Natural killer cell (primary cell): ENCODE data around the gene BDKRB2. TPM values are rescaled to one million over a fixed set of nuclear protein-coding genes. Genes with fewer than 3 reads are reported as not detected.

ENCODE experiments used
- ATAC-seq, 3 donors: fragments of 150-1000 bp in 2 of 3; fragments of 200-7000 bp in 1 of 3; cut with Tn5 transposase; 1 replicate in 1 of 3; 2 replicates in 2 of 3; pipeline ENCODE4 v1.10.0; 2021; ENCODE audit warnings: mild to moderate bottlenecking in 2 of 3, moderate library complexity in 2 of 3
- DNase-seq, 2 donors: peaks; one replicate each; pipeline versions ENCODE4 v3.0.0 to v3.0.0-alpha.2; 2013 to 2021; ENCODE audit warnings: mixed read lengths in 1 of 2
- H3K27ac ChIP-seq: one replicate; pipeline ENCODE4 v1.5.1; 2013; ENCODE audit warnings: mild to moderate bottlenecking, low read length
- H3K27me3 ChIP-seq: one replicate; pipeline ENCODE4 v1.6.1; 2013; ENCODE audit warnings: low read length; ENCODE audit not compliant: control insufficient read depth, insufficient read depth
- H3K36me3 ChIP-seq: one replicate; pipeline ENCODE4 v1.6.1; 2013; ENCODE audit warnings: low read length; ENCODE audit not compliant: control insufficient read depth, insufficient read depth
- H3K4me1 ChIP-seq: one replicate; pipeline ENCODE4 v1.6.1; 2013; ENCODE audit warnings: low read length; ENCODE audit not compliant: control insufficient read depth, insufficient read depth
- H3K4me3 ChIP-seq: one replicate; pipeline ENCODE4 v1.5.1; 2013; ENCODE audit warnings: low read length
- H3K9me3 ChIP-seq: one replicate; pipeline ENCODE4 v1.6.1; 2013; ENCODE audit warnings: low read length; ENCODE audit not compliant: control insufficient read depth, insufficient read depth
- H3K27ac Mint-ChIP-seq, 2 donors: one replicate each; pipeline ENCODE4 v1.8.0; 2022; ENCODE audit warnings: mild to moderate bottlenecking in 2 of 2, mixed read lengths in 2 of 2, moderate library complexity in 1 of 2
- H3K27me3 Mint-ChIP-seq, 2 donors: one replicate each; pipeline ENCODE4 v1.8.0; 2022; ENCODE audit warnings: low read depth in 2 of 2, mixed read lengths in 2 of 2
- H3K36me3 Mint-ChIP-seq: one replicate; pipeline ENCODE4 v1.8.0; 2022; ENCODE audit warnings: mixed read lengths
- H3K4me1 Mint-ChIP-seq, 2 donors: one replicate each; pipeline ENCODE4 v1.8.0; 2022; ENCODE audit warnings: mixed read lengths in 2 of 2
- H3K4me3 Mint-ChIP-seq: one replicate; pipeline ENCODE4 v1.8.0; 2022; ENCODE audit warnings: mild to moderate bottlenecking, moderate library complexity, mixed read lengths
- H3K9me3 Mint-ChIP-seq, 2 donors: one replicate each; pipeline ENCODE4 v1.8.0; 2022; ENCODE audit warnings: mixed read lengths in 2 of 2
- WGBS: methylation state at CpG from one replicate; pipeline ENCODE4 v1.1.7; 2013; ENCODE audit warnings: missing lambda C conversion rate; ENCODE audit not compliant: insufficient coverage; 5-methylcytosine and 5-hydroxymethylcytosine counted together
- intact Hi-C: fragments of 100-400 bp; cut with micrococcal nuclease; formaldehyde crosslinking; loops from one replicate; pipeline ENCODE4 v1.14.2; 2022
- total RNA-seq, 4 donors: library from RNA; stranded (reverse); fragments of 120-200 nt in 1 of 4; gene quantifications; one replicate each; pipeline versions ENCODE4 v1.2.3 to v1.2.4, GENCODE V29; 2013 to 2022
- TF ChIP-seq, protein P1 (sequence below): fragments of 200-600 bp; IDR thresholded peaks from one replicate; pipeline ENCODE4 v1.8.0; 2022; ENCODE audit warnings: antibody characterized with exemption

The BDKRB2 gene
- total RNA-seq, 3 donors from 2014 or later (not counting 1 experiment from before 2014, with no cell fraction given), result not detected

DNA sequence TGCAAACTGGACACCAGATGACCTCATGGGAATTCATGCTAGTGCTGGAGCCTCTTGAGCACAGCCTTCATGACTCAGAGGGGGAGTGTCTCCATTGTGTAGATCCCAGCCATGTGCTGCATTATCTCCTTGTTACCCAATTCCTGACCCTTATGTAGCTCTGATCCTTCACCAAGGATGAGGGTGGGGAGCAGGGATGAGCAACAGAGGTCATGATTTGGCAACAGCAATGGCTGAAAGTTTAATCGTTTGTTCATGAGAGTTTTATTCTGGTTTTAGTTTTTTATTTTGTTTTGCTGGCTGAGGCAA is 41.9 kb downstream of the BDKRB2 start:
- intact Hi-C loops, result no loop called here
- DNase-seq (no peak), ATAC-seq (no peak)
- H3K9me3 ChIP-seq, result no peaks in the 10 kb centered on the region
- H3K4me3 ChIP-seq, result no peak overlapping the region
- no peaks in the 10 kb centered on the region for H3K9me3 Mint-ChIP-seq
- no peak overlapping the region for H3K27ac ChIP-seq
- H3K4me1 Mint-ChIP-seq, result no peaks in the 10 kb centered on the region
- peaks cover 17 to 56% of the 10 kb centered on the region in 2 donors for H3K27me3 Mint-ChIP-seq
- H3K4me3 Mint-ChIP-seq, result no peak overlapping the region
- no peaks in the 10 kb centered on the region for H3K4me1 ChIP-seq
- H3K27me3 ChIP-seq, result no peaks in the 10 kb centered on the region
- WGBS, result 80% methylated on average over 1 of the region's 1 CpG
- H3K36me3 Mint-ChIP-seq, result no peaks in the 10 kb centered on the region
- no peak overlapping the region for H3K27ac Mint-ChIP-seq
- TF ChIP-seq, protein P1, sequence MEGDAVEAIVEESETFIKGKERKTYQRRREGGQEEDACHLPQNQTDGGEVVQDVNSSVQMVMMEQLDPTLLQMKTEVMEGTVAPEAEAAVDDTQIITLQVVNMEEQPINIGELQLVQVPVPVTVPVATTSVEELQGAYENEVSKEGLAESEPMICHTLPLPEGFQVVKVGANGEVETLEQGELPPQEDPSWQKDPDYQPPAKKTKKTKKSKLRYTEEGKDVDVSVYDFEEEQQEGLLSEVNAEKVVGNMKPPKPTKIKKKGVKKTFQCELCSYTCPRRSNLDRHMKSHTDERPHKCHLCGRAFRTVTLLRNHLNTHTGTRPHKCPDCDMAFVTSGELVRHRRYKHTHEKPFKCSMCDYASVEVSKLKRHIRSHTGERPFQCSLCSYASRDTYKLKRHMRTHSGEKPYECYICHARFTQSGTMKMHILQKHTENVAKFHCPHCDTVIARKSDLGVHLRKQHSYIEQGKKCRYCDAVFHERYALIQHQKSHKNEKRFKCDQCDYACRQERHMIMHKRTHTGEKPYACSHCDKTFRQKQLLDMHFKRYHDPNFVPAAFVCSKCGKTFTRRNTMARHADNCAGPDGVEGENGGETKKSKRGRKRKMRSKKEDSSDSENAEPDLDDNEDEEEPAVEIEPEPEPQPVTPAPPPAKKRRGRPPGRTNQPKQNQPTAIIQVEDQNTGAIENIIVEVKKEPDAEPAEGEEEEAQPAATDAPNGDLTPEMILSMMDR, result no peak
- H3K36me3 ChIP-seq, result no peaks in the 10 kb centered on the region

DNA sequence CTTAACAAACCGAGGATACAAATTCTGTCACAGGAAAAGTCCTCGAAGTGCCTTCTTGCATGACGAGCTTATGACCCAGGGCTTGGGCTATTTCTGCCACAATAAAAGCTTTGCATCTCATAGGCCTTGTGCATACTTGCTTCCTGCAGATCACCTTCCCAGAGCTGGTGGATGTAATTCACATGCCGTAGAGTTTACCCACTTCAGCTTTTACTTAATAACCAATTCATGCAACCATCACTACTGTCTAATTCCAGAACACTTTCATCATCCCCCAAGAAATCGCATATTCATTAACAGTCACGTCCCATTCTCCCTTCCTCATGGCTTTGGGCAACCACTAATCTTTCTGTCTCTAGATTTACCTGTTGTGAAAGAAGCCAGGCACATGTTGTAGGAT is 42.4 kb downstream of the BDKRB2 start:
- H3K36me3 ChIP-seq, result no peaks in the 10 kb centered on the region
- DNase-seq (no peak), ATAC-seq (no peak)
- H3K4me1 ChIP-seq, result no peaks in the 10 kb centered on the region
- no peak overlapping the region for H3K27ac ChIP-seq
- H3K27me3 ChIP-seq, result no peaks in the 10 kb centered on the region
- Mint-ChIP-seq H3K27me3 (peaks cover 19 to 61% of the 10 kb centered on the region in 2 donors), H3K27ac (no peak overlapping the region), H3K4me1 (no peaks in the 10 kb centered on the region), H3K36me3 (no peaks in the 10 kb centered on the region), H3K4me3 (no peak overlapping the region), H3K9me3 (no peaks in the 10 kb centered on the region)
- TF ChIP-seq, protein P1, result no peak
- WGBS, result 82% methylated on average over 6 of the region's 6 CpGs
- intact Hi-C loops, result no loop called here
- no peaks in the 10 kb centered on the region for H3K9me3 ChIP-seq
- H3K4me3 ChIP-seq, result no peak overlapping the region

DNA sequence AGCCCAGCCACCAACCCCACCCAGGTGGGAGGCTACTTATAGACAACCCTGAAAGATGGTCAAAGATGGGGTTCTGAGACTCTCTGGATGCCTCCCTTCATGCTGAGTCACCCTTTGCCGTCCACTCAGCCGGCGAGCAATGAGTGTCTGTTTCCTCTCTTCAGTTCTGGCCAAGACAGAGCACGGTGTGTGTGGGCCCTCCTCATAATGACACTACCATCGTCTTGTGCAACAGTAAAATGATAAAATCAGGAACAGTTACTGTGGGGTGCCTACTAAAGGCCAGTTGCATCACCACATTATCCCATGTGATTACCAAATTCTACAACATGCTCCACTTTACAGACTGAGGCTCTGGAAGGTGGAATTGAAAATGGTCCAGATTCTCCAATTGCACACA is 44.4 kb downstream of the BDKRB2 start:
- no peaks in the 10 kb centered on the region for H3K36me3 ChIP-seq
- WGBS, result 37% methylated on average over 5 of the region's 5 CpGs
- no peaks in the 10 kb centered on the region for H3K36me3 Mint-ChIP-seq
- intact Hi-C loops, result no loop called here
- H3K9me3 Mint-ChIP-seq, result no peaks in the 10 kb centered on the region
- no peak overlapping the region for H3K27ac ChIP-seq
- DNase-seq (no peak), ATAC-seq (peak in 1 of 3 donors; percentile 45)
- H3K27me3 ChIP-seq, result no peaks in the 10 kb centered on the region
- H3K27ac Mint-ChIP-seq, result no peak overlapping the region
- no peak overlapping the region for H3K4me3 Mint-ChIP-seq
- H3K4me1 ChIP-seq, result no peaks in the 10 kb centered on the region
- H3K27me3 Mint-ChIP-seq, result peaks cover 18 to 74% of the 10 kb centered on the region in 2 donors
- H3K4me1 Mint-ChIP-seq, result no peaks in the 10 kb centered on the region
- TF ChIP-seq, protein P1, result no peak
- H3K9me3 ChIP-seq, result no peaks in the 10 kb centered on the region
- no peak overlapping the region for H3K4me3 ChIP-seq

DNA sequence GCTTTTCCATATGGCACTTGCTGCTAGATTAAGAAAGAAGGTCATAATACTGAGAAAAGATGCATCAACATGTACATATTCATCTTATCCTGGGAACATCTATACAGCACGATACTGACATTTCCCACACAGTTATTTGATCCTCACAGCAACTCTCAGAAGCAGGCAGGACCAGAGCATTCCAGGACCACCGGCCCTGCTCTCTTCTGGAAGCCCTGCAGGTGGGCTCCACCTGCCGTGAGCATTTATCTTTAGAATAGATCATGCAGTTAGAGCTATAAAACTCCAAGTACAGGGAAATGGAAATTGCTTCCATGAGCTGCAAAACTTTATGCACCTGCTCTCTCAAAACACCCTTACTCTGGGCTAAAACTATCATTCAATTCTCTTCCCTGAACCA is 45.8 kb downstream of the BDKRB2 start:
- H3K36me3 Mint-ChIP-seq, result no peaks in the 10 kb centered on the region
- DNase-seq (no peak), ATAC-seq (no peak)
- Histone ChIP-seq H3K4me1 (no peaks in the 10 kb centered on the region), H3K36me3 (no peaks in the 10 kb centered on the region), H3K27me3 (no peaks in the 10 kb centered on the region), H3K4me3 (no peak overlapping the region), H3K9me3 (no peaks in the 10 kb centered on the region), H3K27ac (no peak overlapping the region)
- TF ChIP-seq, protein P1, result no peak
- no peak overlapping the region for H3K27ac Mint-ChIP-seq
- H3K4me1 Mint-ChIP-seq, result no peaks in the 10 kb centered on the region
- H3K27me3 Mint-ChIP-seq, result peaks cover 21 to 63% of the 10 kb centered on the region in 2 donors
- WGBS, result 72% methylated on average over 3 of the region's 3 CpGs
- intact Hi-C loops, result no loop called here
- H3K9me3 Mint-ChIP-seq, result no peaks in the 10 kb centered on the region
- H3K4me3 Mint-ChIP-seq, result no peak overlapping the region
